ENCODE data around the gene AGBL5. TPM values are rescaled to one million over a fixed set of nuclear protein-coding genes. Genes with fewer than 3 reads are reported as not detected.
"Not testable (repeated sequence)": the region's sequence is repeated elsewhere in the genome, so short reads cannot be mapped to it uniquely, and the experiment has no call there.

Gene AGBL5
- total RNA-seq, 1 experiment from 2014 or later, result 40.0 TPM

GRCh38 chr2:27074738-27075565 lies 23.5 kb downstream of the AGBL5 start:
- ATAC-seq, result no peak
- intact Hi-C loops (cut with micrococcal nuclease), result no loop called here
- H3K4me1 ChIP-seq (ENCODE audit: control insufficient read depth in 1 of 2, insufficient read depth in 2 of 2, low read length in 2 of 2), result peaks cover 6 to 17% of the 10 kb centered on the region in 2 experiments
- 0 out of 4 replicates have a peak, but pooled peaks cover 0 to 4% of the 10 kb centered on the region in 2 experiments for H3K36me3 ChIP-seq (ENCODE audit: control insufficient read depth in 1 of 2, insufficient read depth in 2 of 2, low read length in 2 of 2)
- no peak for DNase-seq (ENCODE audit: low read depth, low spot score)
- H2AFZ ChIP-seq (ENCODE audit: low read depth, low read length, poor library complexity, severe bottlenecking), result no peak overlapping the region
- H3K9ac ChIP-seq (ENCODE audit: low read length), result no peak overlapping the region
- RAD21 ChIA-PET (ENCODE audit: low non-redundant PET in 1 of 2, low total read pairs in 2 of 2, uncharacterized antibody in 2 of 2, unreplicated experiment in 2 of 2), result no interaction called here
- H3K4me3 ChIP-seq (replicated peaks in 1 of 2; ENCODE audit: low read depth in 1 of 2, low read length in 2 of 2), result no peak overlapping the region
- CTCF ChIA-PET, result no interaction called here
- H3K9me3 ChIP-seq (ENCODE audit: control insufficient read depth in 1 of 2, insufficient read depth in 1 of 2, low read depth in 1 of 2, low read length in 2 of 2), result no peaks in the 10 kb centered on the region
- POLR2A ChIA-PET, result no interaction called here
- no peak overlapping the region for H3K4me2 ChIP-seq (ENCODE audit: low read length)
- no TSS peak for BruUV-seq (replicated peaks)
- H3K27me3 ChIP-seq (ENCODE audit: insufficient read depth, low read length), result no peaks in the 10 kb centered on the region
- no peaks in the 10 kb centered on the region for H4K20me1 ChIP-seq (ENCODE audit: insufficient read depth)
- H3K27ac ChIP-seq (ENCODE audit: low read depth, low read length), result no peak overlapping the region
- TF ChIP-seq ZBTB33 (IDR thresholded peaks at IDR 0.05; ENCODE audit: extremely low read depth, insufficient replicate concordance, low read length) (no peak), EGR1 (IDR thresholded peaks at IDR 0.05; ENCODE audit: low read depth) (no peak), EZH2phosphoT487 (IDR thresholded peaks at IDR 0.05; ENCODE audit: borderline replicate concordance) (no peak)
- H3K9me2 ChIP-seq (ENCODE audit: insufficient read depth), result no peaks in the 10 kb centered on the region
- peaks cover 14% of the 10 kb centered on the region for H3K79me2 ChIP-seq (ENCODE audit: insufficient read depth, low read length)

- ATAC-seq; CTCF ChIA-PET; H3K27ac ChIP-seq (ENCODE audit: low read depth, low read length); H4K20me1 ChIP-seq (ENCODE audit: insufficient read depth); H3K27me3 ChIP-seq (ENCODE audit: insufficient read depth, low read length); H3K9me2 ChIP-seq (ENCODE audit: insufficient read depth); H3K36me3 ChIP-seq (ENCODE audit: control insufficient read depth in 1 of 2, insufficient read depth in 2 of 2, low read length in 2 of 2); H3K9me3 ChIP-seq (ENCODE audit: control insufficient read depth in 1 of 2, insufficient read depth in 1 of 2, low read depth in 1 of 2, low read length in 2 of 2); RAD21 ChIA-PET (ENCODE audit: low non-redundant PET in 1 of 2, low total read pairs in 2 of 2, uncharacterized antibody in 2 of 2, unreplicated experiment in 2 of 2); H3K79me2 ChIP-seq (ENCODE audit: insufficient read depth, low read length); intact Hi-C loops (cut with micrococcal nuclease); DNase-seq (ENCODE audit: low read depth, low spot score); H3K4me3 ChIP-seq (replicated peaks in 1 of 2; ENCODE audit: low read depth in 1 of 2, low read length in 2 of 2); POLR2A ChIA-PET; H3K9ac ChIP-seq (ENCODE audit: low read length); BruUV-seq (replicated peaks); H3K4me2 ChIP-seq (ENCODE audit: low read length); H2AFZ ChIP-seq (ENCODE audit: low read depth, low read length, poor library complexity, severe bottlenecking): not testable (repeated sequence)
- H3K4me1 ChIP-seq (ENCODE audit: control insufficient read depth in 1 of 2, insufficient read depth in 2 of 2, low read length in 2 of 2), result peaks cover under 1 to 12% of the 10 kb centered on the region in 2 experiments; a peak in 3 of 4 replicates
These were observed 24.1 kb downstream of the AGBL5 start for GRCh38 chr2:27075566-27075871.

All from HCT116 (cell line).